ENCODE results near the gene ZNF771.

- no peak for TF ChIP-seq CTCF (IDR thresholded peaks at IDR 0.05; ENCODE audit: low read depth, low read length)
- TF ChIP-seq EZH2phosphoT487 (IDR thresholded peaks at IDR 0.05; ENCODE audit: low read depth), result no peak
Observed at GRCh38 chr16:30459456-30459855, 52.0 kb downstream of the ZNF771 start.

All from OCI-LY3 (cell line).